NCI-H748 treated with DMSO at 0.1 percent for 48 hours (cell line): ENCODE data around the gene CDKN2B.

Source experiments
- DNase-seq: peaks from one replicate; lab custom pipeline; 2025; lab: John Stamatoyannopoulos, UW

The CDKN2B gene

GRCh38 chr9:22033012-22033630 lies 24.0 kb upstream of the CDKN2B start:
- no peak for DNase-seq

GRCh38 chr9:22031655-22032411 lies 22.7 kb upstream of the CDKN2B start:
- no peak for DNase-seq

- no peak for DNase-seq
These were observed 21.0 kb upstream of the CDKN2B start for GRCh38 chr9:22030101-22030598.

GRCh38 chr9:22029231-22029630 lies 20.1 kb upstream of the CDKN2B start:
- no peak for DNase-seq

- DNase-seq = no peak
These were observed 19.3 kb upstream of the CDKN2B start for GRCh38 chr9:22028394-22028793.

GRCh38 chr9:22026696-22027095 lies 17.6 kb upstream of the CDKN2B start:
- no peak for DNase-seq

GRCh38 chr9:22022396-22022795 lies 13.3 kb upstream of the CDKN2B start:
- DNase-seq = no peak

- DNase-seq = no peak
These were observed 1.9 kb upstream of the CDKN2B start for GRCh38 chr9:22010866-22011625.

GRCh38 chr9:22009506-22009867 lies 382 bp upstream of the CDKN2B start:
- no peak for DNase-seq

- peak; percentile 54 for DNase-seq
These were observed 755 bp downstream of the CDKN2B start for GRCh38 chr9:22008384-22008716.

- no peak for DNase-seq
These were observed 3.2 kb downstream of the CDKN2B start for GRCh38 chr9:22005702-22006606.

GRCh38 chr9:22005021-22005701 lies 3.9 kb downstream of the CDKN2B start:
- no peak for DNase-seq

GRCh38 chr9:22002038-22002437 lies 7.1 kb downstream of the CDKN2B start:
- no peak for DNase-seq

- DNase-seq = no peak
These were observed 11.1 kb downstream of the CDKN2B start for GRCh38 chr9:21998026-21998425.

GRCh38 chr9:21997480-21997879 lies 11.6 kb downstream of the CDKN2B start:
- DNase-seq = no peak

- DNase-seq = no peak
These were observed 12.2 kb downstream of the CDKN2B start for GRCh38 chr9:21996858-21997257.

GRCh38 chr9:21996438-21996837 lies 12.7 kb downstream of the CDKN2B start:
- DNase-seq = peak; percentile 54

- peak; percentile 62 for DNase-seq
These were observed 13.3 kb downstream of the CDKN2B start for GRCh38 chr9:21995666-21996398.

GRCh38 chr9:21995006-21995665 lies 14.0 kb downstream of the CDKN2B start:
- DNase-seq = peak; percentile 83

- peak; percentile 74 for DNase-seq
These were observed 14.5 kb downstream of the CDKN2B start, which contains the start of gene CDKN2B-AS1 for GRCh38 chr9:21994556-21995005. TSS of gene CDKN2B-AS1 (plus strand) at chr9:21994791.
